GM19467 (cell line): ENCODE results near the gene PJA1.

Experiments
- ATAC-seq: cut with Tn5 transposase; IDR thresholded peaks from one replicate; pipeline ENCODE4 v1.9.1; 2021; ENCODE audit warnings: mild to moderate bottlenecking, moderate library complexity; ENCODE audit not compliant: unreplicated experiment

Gene PJA1

DNA sequence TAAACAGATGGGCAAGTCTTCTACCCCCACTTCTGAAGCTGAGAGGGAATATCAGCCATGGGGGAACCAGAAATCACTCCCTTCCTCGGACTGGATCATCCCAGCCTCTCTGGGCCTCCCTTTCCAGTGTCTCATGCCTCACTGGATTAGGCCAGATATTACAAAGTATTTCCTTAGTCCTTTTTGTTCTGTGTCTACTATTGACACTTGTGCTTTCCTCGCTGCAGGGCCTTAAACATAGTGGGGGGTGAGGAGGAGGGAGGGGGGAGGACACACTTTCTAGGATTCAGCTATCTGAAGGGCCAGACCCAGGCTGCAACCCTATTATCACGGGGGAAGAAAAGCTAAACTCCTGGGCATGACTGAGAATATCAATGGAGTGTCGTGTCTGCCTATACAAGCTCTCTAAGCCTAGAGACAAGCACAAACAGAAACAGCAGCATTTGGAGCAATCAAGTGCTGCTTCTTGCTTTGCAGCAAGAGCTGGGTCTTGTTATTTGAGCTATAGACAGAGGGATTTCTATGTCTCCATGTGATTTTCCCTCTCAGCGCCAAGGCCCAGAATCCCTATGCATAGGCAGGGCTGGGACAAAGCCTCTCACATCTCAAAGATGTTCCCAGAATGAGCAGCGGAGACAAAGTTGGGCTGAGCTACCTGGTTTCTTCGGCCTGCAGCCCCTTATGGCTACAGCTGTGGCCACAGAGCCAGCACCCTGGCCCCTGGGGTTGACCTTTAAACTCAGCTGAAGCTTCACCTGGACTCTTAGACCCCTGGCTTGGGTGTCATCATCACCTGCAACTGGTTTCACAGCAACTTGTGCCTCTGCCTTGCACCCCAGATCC, 20.2 kb downstream of the PJA1 start:
- no peak for ATAC-seq

DNA sequence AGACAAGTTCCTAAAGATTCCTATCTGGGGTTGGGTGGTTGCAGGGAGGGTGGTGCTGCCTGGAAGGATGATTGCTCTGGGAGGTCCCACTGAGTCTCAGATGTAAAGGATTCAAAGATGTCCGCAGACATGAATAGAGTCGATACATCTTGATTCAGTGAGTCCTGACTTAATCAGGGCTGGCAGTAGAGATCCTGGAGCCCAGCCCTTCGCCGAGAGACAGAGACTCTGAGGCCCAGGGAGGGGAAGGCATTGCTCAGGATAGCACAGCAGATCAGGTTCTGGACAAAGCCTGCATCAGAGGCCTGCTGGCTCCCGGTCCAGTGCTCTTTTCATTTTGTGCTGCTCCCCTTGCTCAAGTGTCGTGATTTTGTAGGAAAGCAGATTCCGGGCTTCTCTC, 21.7 kb downstream of the PJA1 start:
- no peak for ATAC-seq

DNA sequence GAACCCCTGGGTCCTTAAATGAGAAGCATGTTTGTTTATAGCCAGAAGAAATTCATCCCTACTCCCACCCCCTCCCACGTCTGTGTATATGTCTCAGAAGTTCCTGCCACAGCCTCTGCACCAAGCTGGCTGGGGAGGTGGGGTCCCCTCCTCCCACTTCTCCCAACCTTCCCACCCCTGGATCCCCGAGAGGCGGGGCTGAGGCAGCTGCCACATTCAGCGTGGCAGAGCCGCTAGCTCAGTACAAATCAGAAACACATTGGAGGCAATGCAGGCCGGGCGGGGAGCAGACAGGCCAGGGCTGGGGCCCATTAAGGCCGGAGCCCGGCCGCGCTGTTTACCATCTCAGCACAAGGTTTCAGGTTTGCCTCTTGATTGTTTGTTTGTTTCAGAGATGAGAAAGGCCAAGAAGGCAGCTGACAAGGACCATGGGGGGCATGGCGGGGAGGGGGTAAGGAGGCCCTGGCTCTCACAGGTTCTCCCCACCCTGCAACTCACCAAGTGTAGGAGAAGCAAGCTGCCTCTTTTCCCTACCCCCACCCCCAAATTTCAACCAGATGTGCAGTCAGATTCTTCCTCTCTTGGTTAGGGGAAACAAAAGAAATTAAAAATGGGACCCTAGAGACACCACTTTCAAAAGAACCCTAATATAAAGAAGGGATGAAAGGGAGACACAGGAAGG, 22.3 kb downstream of the PJA1 start:
- no peak for ATAC-seq

DNA sequence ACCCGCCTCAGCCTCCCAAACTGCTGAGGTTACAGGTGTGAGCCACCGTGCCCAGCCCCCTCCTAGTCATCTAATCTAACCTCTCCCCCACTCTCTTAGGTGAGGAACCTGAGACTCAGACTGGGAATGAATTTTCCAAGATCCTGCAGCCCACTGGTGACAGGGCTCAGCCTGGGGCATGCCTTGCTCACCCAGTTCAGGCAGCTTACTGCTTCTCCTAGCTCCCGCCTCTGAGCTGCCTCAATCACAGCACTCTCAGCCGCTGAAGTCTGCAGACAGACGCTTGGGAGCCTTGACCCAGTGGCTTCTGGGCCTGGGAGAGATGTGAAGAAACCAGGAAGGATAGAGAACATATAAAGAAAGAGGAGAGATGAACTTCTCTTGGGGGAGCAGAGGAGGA, 24.4 kb downstream of the PJA1 start:
- ATAC-seq: no peak

DNA sequence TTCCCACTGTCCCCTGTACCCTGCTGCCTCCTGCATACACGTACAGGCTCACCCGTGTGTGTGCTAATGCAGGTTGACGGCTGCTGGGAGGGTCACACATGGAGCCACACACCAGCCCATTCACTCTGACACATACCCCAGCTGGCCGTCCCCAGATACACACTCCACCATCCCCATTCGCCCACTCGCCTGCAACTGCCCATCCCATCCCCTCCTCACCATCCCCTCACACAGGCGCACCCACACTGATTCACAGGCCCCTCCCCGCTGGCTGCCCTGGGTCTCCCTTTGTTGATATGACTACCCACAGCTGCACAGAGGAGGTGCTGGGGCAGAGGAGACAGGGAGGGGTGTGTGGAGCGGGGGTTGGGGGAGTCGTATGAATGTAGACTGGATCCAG, 25.7 kb downstream of the PJA1 start:
- ATAC-seq: no peak

DNA sequence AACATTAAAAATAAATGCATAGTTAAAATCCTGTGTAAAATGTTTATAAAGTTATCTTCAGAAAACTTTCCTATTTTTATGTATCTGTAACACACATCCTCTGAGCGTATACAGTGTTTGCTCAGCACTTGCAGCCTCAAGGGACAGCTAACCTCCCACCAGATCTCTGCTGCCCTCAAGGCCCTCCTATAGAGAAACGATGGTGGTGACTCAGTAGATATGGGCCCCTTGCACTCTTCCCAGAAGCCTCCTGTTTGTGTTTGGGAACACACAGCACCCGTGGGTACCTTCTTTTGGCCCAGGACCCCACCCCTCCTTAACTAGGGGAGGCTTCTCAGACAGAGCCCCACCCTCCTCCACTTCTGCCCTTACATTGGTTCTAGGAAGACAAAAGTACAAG, 26.7 kb downstream of the PJA1 start:
- ATAC-seq: no peak

DNA sequence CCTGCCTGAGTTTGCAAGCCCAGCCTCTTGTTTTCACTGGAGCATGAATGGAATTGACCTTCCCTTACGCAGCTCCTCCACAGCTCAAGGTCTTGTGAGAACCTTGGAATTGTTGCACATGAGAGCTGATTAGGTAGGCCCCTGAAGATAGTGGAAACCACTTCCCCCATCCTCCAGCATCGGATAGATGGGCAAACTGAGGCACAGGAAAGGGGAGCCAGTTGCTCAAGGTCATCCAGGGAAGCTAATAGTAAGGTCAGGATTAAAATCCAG, 27.2 kb downstream of the PJA1 start:
- no peak for ATAC-seq

DNA sequence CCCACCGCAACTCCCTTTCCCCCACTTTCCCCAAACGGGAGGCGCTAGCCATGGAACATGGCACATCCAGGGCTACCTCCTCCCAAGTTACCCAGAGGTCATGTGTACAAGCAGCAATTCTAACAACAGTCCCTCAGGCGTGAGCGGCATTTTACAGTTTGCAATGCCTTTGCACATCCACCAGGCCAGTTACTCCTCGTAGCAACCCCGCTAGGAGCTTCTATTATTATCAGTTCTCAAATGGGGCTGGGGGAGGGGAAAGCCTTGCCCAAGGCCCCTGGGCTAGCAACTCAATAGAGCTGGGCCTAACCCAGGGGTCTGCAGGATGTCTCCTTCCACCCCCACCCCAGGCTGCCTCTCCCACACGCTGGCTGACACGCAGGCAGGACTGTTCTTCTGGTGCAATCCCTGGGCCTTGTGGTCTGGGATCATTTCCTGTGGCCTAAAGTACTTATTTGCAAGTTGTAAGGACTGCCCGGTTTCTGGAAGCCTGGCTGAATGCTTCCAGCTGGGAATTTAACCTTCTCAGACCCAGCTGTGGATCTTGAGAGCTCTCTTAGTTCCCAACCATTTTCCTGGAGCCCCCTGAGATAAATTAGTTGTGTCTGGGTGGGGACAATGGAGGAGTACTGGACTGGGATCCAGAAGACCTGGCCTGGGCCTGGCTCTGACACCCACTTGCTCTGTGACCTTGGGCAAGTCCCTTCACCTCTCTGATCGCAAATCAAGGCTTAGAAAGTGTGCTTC, 27.7 kb downstream of the PJA1 start:
- no peak for ATAC-seq

DNA sequence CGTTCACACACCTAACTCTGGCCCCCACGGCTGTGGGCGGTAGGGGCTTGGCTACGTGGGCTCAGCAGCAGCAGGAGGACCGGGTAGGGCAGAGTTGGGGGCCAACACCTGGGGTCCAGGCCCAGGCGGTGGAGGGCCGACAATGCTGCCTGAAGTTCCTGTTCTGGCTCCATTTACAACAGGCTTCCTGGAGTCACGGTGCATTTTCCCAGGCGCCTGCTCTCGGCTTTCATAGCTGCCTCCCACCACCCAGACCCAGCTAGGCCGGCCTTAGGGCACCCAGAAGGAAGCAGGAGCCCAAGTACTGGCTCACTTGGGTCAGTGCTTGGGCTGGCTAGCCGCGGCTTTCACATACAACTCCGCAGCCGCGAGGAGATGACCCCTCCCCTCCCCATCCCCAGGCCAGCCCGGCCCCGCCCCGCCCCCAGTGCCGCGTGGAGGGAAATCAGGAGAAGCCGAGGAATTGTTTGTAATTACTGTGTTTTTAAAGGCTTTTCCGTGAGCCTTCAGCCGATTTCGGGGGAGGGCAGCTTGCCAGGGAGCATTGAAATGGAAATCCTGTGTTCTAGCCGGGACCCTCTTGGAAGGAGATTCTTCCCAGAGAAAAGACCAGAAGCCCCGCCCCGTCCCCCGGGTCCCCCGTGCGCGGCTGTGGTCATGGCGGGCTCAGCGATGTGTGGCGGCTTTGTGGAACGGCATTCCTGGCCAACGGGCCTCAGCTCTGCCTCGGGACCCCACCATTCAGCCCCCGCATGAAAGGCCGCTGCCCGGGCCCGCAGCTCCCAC, 28.5 kb downstream of the PJA1 start:
- ATAC-seq: no peak

DNA sequence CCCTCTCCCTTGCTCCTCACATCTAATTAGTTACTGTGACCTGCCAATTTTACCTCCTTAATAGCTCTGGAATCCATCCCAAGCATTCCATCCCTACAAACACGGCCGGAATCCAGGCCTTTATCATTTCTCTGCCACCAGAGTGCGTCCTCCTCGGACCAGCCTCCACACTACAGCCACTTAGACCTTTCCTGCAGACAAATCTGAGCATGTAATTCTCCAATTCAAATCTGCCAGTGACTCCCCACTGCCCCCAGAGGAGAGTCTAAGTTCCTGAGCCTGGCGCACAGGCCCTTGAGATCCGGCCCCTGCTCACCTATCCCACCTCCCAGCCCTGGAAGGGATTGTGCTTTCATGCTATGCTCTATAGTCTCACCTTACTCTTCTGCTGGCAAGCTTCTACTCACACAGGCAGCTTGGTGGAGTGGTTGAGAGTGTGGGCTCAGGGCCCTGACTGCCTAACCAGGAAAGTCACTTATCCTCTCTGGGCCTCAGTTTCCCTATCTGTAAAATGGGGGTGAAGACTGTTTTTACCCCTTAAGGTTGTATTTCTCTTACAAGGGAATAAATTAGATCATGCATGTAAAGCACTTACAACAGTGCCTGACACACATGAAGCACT, 31.2 kb downstream of the PJA1 start:
- ATAC-seq: no peak

DNA sequence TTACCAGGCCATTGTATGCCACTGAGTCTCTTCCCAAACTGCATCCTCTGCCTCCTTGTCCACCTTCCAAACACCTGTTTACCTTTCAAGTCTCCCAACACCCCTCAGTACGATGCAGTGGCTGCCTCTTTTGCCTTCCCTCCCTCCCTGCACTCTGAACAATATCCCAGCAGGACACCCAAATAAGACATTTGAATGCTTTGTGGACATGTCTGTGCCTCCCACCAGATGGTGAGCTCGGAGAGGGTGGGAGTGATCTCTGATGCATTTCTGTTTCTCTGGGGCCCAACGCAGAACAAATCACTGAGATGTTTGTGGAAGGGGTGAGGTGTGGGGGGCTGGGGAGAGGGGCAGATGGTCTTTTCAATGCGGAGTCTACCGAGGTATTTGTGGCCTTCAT, 33.4 kb downstream of the PJA1 start:
- ATAC-seq: no peak

DNA sequence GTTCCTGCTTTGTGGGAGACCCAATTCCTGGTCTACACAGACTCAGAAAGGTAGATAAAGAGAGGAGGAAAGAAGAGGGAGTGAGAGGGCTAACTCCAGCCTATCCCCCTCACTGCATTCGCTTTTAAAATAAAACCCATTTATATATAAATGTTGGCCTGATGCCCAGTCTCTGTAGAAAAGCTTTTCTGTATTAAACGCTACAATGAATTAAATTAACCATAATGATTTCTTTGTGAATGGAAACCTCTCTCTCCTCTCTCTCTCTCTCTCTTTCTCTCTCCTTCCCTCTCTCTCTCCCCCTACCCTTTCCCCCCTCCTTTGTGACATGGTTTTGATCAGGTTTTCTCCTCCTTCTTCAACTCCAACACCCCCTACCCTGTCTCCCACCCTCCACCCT, 34.8 kb downstream of the PJA1 start:
- no peak for ATAC-seq

DNA sequence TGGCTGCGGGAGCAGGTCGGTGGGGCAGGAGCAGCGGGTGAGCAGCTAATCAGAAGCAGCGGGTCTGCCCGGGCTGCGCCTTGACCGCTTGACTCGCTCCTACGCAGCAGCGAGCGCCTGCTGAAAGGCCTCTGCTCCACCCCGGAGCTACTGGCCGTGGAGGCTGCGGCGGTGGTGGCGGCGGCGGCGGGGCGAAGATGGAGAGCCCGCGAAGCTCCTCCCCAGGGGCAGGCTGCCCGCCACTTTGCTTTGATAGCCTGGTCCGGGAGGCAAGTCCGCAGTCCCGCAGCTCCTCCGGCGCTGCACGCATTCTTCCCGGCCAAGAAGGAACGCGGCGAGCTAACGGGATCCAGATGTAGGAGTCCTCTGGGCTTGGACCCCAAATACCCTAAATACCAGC, 36.7 kb downstream of the PJA1 start:
- ATAC-seq: no peak

DNA sequence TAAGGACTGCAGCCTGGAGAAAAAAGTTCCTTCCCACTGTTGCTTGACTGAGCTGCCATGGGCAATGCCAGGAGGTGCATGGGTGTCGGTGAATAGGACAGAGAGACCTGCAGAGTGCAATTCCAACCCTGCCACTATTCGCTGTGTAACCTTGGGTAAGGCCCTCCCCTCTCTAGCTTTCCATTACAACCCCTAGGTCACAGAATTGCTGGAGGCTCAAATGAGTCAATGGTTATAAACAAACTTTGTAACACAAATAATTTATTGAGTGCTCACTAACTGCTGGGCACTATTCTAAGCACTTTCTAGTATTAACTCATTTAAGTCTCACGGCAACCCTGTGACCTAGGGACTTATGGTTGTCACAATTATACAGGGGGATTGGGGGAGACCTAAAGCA, 37.8 kb downstream of the PJA1 start:
- ATAC-seq: no peak

DNA sequence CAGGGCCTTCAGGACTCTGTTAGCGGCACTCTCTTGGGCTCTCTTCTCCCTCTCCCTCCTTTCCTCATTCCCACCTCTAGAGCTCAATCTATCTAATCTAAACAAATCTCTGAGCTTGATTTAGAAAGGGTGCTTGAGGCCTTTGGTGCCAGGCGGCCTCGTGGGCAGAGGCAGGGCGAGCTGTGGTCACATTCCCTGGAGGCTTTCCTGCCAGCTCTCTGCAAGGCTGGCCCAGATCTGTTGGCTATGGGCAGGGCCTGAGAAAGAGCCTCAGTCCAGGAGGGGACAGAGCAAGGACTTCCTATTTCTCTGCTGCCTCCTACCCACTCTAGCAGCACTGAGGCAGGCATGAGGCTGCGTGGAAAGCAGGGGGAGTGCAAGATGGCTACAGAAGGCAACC, 38.6 kb downstream of the PJA1 start:
- ATAC-seq: no peak

DNA sequence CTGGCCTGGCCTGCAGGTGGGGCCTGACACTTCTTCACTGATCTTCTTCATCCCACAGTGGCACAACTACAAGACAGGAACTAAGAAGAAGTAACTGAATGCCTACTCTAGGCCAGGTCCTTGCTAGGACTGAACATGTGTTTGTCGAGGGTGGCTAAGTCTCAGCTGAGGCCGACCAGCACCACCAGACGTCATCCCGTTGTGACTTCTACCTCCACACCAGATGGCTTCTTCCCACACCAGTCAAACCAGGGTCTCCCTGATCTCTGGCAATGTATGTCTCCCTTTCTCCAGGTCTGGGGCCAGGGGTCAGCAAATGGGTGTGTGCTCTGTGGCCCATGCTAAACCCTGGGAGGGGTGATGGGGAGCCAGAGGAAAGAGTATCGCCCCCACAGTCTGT, 40.2 kb downstream of the PJA1 start:
- no peak for ATAC-seq

DNA sequence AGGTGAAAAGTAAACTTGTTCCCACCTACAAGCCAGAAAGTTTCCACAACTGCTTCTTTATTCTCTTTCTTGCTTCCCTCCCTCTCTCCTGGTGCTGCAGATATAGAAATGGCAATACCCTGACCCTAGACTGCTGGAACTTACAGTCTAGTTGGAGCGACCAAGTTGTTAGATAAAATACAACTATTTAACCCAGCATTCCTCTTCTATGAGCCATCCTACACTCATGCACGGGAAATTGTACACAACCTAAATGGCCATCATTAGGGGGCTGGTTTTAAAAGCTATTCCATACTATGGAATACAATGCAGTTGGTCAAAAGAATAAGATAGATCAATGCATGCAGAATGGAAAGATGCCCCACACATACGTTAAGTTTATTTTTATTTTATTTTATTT, 41.1 kb downstream of the PJA1 start:
- no peak for ATAC-seq

DNA sequence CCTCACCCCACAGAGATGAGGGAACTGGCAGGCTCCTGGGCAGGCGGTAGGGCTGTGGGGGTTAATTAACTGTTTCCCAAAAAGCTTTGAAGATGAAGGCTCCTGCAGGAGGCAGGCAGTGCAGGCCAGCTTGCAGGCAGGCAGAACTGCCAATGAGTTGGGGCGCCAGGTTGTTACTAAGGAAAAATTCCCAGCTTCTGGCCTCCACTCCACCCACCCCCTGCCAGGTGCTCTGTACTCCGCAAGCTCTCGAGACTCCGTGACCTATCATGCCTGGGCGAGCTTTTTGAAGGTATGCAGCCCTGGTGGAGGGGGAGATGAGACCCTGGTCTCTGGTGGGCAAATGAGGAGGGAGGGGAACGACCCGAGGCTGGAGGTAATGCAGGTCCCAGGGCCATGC, 41.8 kb downstream of the PJA1 start:
- no peak for ATAC-seq

DNA sequence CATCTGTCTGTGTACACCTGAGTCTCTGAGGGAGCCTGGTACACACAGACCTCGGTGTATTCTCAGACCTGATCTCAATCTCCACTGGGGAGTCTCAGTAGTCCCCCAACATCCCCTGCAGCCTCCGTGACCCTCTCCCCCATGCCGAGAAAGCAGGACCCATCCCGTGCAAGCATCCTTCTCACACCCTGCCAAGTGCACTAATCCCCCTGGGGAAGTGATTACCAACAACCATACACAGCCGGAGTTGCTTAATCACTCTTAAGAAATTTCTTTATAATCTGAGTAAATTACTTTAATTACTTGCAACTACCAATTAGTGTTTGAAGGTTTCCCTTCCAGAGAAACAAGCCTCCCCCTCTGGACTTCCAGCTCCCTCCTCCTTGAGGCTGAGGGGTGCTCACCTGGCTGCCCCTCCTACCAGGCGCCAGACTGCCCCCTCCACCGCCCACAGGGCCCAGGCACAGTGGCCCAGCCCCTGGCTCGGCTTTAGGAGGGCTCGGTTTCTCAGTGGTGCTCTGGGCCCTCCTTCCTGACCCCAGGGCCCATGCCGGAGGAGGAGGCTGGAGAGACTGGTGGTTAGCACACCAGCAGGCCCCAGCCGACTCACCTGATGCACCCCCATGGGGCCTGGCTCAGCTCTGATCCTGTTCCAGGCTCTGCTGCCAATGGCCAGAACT, 43.8 kb downstream of the PJA1 start:
- no peak for ATAC-seq

DNA sequence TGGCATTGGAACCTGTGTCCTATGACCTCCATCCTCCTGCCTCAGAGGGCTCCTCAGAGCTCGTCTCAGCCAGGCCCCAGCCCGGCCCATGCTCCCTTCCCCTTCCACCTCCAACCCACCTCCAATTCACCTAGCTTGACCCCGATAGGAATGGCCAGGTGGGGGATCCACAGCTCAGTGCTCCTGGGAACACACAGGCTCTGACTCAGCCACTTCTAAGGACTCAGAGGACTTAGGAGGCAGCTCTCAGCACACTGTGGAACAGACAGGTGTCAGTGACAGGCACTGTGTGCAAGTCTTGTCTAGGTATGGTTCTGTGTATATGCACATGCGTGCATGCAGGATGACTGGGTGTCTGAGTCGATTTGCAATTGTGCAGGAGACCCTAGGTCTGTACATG, 44.8 kb downstream of the PJA1 start:
- no peak for ATAC-seq
